ENCODE results near the gene RPH3AL. TPM values are rescaled to one million over a fixed set of nuclear protein-coding genes. Genes with fewer than 3 reads are reported as not detected.

The RPH3AL gene
- total and polyA plus RNA-seq, 10 of the 15 experiments (the other 5 are each of a cell fraction or from before 2014, with no cell fraction given) = 0.04 to 1.2 (median 0.47) TPM; not detected in 2

- TF ChIP-seq POLR2AphosphoS2 (IDR thresholded peaks at IDR 0.05; ENCODE audit: low read depth, low read length) = no peak
- no peak for TF ChIP-seq HCFC1 (IDR thresholded peaks at IDR 0.05; ENCODE audit: low read length)
- no peak for TF ChIP-seq YBX1 (IDR thresholded peaks at IDR 0.05)
- no peak for TF ChIP-seq ZBTB40 (IDR thresholded peaks at IDR 0.05; ENCODE audit: borderline replicate concordance)
- no peak for TF ChIP-seq REST (IDR thresholded peaks at IDR 0.05; ENCODE audit: low read depth, low read length)
- no peak for TF ChIP-seq MTA3 (IDR thresholded peaks at IDR 0.05; ENCODE audit: borderline replicate concordance, low read length)
- TF ChIP-seq HDGF (IDR thresholded peaks at IDR 0.05) = no peak
Observed at GRCh38 chr17:207775-208174, 144.8 kb downstream of the RPH3AL start (continued).
